Gastroesophageal sphincter (tissue), 4 donors: ENCODE data around the gene TMPRSS5. TPM values are rescaled to one million over a fixed set of nuclear protein-coding genes. Genes with fewer than 3 reads are reported as not detected.
A peak's percentile ranks its signal among the peaks of the same experiment; 100 is the strongest.

Experiments
- ATAC-seq: fragments of 150-250 bp; one replicate; pipeline ENCODE4 v1.9.1; 2016; ENCODE audit warnings: mild to moderate bottlenecking, moderate library complexity
- H3K27ac ChIP-seq, 4 donors: fragments of 200-600 bp; sonication (generic) in 3 of 4; 1 replicate in 3 of 4; 2 replicates in 1 of 4; pipeline ENCODE4 v1.5.1; 2016 to 2019
- H3K27me3 ChIP-seq: fragments of 200-600 bp; sonication (generic); one replicate; pipeline ENCODE4 v1.5.1; 2019
- H3K36me3 ChIP-seq, 2 donors: fragments of 200-600 bp; sonication (generic); one replicate each; pipeline ENCODE4 v1.5.1; 2019; ENCODE audit warnings: control low read depth in 1 of 2
- H3K4me1 ChIP-seq, 3 donors: fragments of 200-600 bp; sonication (generic); 1 replicate in 2 of 3; 2 replicates in 1 of 3; pipeline ENCODE4 v1.5.1; 2016 to 2019; ENCODE audit warnings: control low read depth in 2 of 3
- H3K4me3 ChIP-seq, 2 donors: fragments of 200-600 bp; sonication (generic); one replicate each; pipeline ENCODE4 v1.5.1; 2019; ENCODE audit warnings: mild to moderate bottlenecking in 1 of 2, moderate library complexity in 1 of 2
- H3K9me3 ChIP-seq, 3 donors: fragments of 200-600 bp; sonication (generic); one replicate each; pipeline ENCODE4 v1.5.1; 2017 to 2019; ENCODE audit warnings: control low read depth in 2 of 3
- CTCF ChIP-seq, 4 experiments: fragments of 200-600 bp in 2 of 4; fragments of 450-650 bp in 2 of 4; sonication (generic) in 1 of 4; IDR thresholded peaks; one replicate each; pipeline ENCODE4 v1.5.1; 2017 to 2019; ENCODE audit warnings: antibody characterized with exemption in 4 of 4, mild to moderate bottlenecking in 2 of 4, moderate library complexity in 2 of 4
- EP300 ChIP-seq: sonication (generic); formaldehyde crosslinking; IDR thresholded peaks from one replicate; pipeline ENCODE4 v1.6.1; 2017; ENCODE audit warnings: antibody characterized with exemption, mild to moderate bottlenecking
- POLR2A ChIP-seq, 2 donors: fragments of 450-650 bp; IDR thresholded peaks; one replicate each; pipeline ENCODE4 v1.6.1; 2017; ENCODE audit warnings: antibody characterized with exemption in 2 of 2, mild to moderate bottlenecking in 2 of 2, moderate library complexity in 1 of 2
- POLR2AphosphoS5 ChIP-seq: sonication (generic); formaldehyde crosslinking; IDR thresholded peaks from one replicate; pipeline ENCODE4 v1.6.1; 2017; ENCODE audit warnings: antibody characterized with exemption
- WGBS, 2 donors: methylation state at CpG; one replicate each; pipeline ENCODE4 v1.1.5; 2018; ENCODE audit warnings: low coverage in 1 of 2; 5-methylcytosine and 5-hydroxymethylcytosine counted together
- total RNA-seq, 4 donors: library from RNA; depleted of rRNA; stranded (reverse); fragments of >200 nt; gene quantifications; one replicate each; pipeline ENCODE4 v1.1.0, GENCODE V29; 2016

TMPRSS5 gene
- under 1 TPM in 3 of 4 donors, not detected in 1; 0.40 to 0.85 (median 0.47) TPM for total RNA-seq

- TF ChIP-seq EP300 (no peak), POLR2A (IDR thresholded peaks at IDR 0.05) (no peak), CTCF (IDR thresholded peaks at IDR 0.05) (no peak), POLR2AphosphoS5 (no peak)
- no peak within 1 kb of the TSS for H3K4me3 ChIP-seq
- peak; percentile 51 for ATAC-seq
Observed at GRCh38 chr11:113705871-113706655, at the start of gene TMPRSS5. Gene TMPRSS5, minus strand, starts transcription at chr11:113706308. Its CDS starts 84 bp downstream, at chr11:113706224.

DNA sequence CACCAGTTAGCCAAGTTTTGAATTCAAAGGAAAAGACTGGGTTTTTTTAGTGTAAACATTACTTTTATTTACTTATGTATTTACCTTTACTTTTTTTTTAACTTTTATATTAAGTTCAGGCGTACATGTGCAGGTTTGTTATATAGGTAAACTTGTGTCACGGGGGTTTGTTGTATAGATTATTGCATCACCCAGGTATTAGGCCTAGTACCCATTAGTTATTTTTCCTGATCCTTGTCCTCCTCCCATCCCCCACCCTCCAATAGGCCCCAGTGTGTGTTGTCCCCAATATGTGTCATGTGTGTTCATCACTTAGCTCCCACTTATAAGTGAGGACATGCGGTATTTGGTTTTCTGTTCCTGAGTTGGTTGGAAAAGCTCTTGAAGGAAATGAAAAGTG, 46.8 kb upstream of the TMPRSS5 start:
- no peak for ATAC-seq
- Histone ChIP-seq H3K4me3 (no peak overlapping the region), H3K4me1 (peaks cover 0 to 8% (median 0%) of the 10 kb centered on the region in 3 donors), H3K36me3 (peaks cover 6 to 72% of the 10 kb centered on the region in 2 donors), H3K27me3 (no peaks in the 10 kb centered on the region), H3K9me3 (no peaks in the 10 kb centered on the region), H3K27ac (no peak overlapping the region)
- WGBS, 2 donors, result 100% methylated on average over 2 to 3 of the region's 3 CpGs
- TF ChIP-seq EP300, result no peak
- no peak for TF ChIP-seq POLR2AphosphoS5
- TF ChIP-seq POLR2A (IDR thresholded peaks at IDR 0.05), result no peak
- no peak for TF ChIP-seq CTCF (IDR thresholded peaks at IDR 0.05)

More at GRCh38 chr11:113705871-113706655, at the start of gene TMPRSS5:
- Histone ChIP-seq H3K27me3 (no peaks in the 10 kb centered on the region), H3K4me1 (no peaks in the 10 kb centered on the region), H3K27ac (peak within 1 kb of the TSS in 1 of 4 donors; percentile 37), H3K36me3 (peaks cover 0 to 13% of the 10 kb centered on the region in 2 donors), H3K9me3 (peaks cover 0 to 29% (median 0%) of the 10 kb centered on the region in 3 donors)
- WGBS, 2 donors, result 80 to 90% methylated on average over 1 to 2 of the region's 7 CpGs

- no peaks in the 10 kb centered on the region for H3K27me3 ChIP-seq
- peaks cover 0 to 1% (median 0%) of the 10 kb centered on the region in 3 donors for H3K4me1 ChIP-seq
- TF ChIP-seq EP300, result no peak
- no peak overlapping the region for H3K4me3 ChIP-seq
- no peaks in the 10 kb centered on the region for H3K9me3 ChIP-seq
- 82 to 94% methylated on average over 1 of the region's 1 CpG for WGBS, 2 donors
- peaks cover 8 to 92% of the 10 kb centered on the region in 2 donors for H3K36me3 ChIP-seq
- no peak overlapping the region for H3K27ac ChIP-seq
- no peak for ATAC-seq
Observed at GRCh38 chr11:113736323-113736722, 30.2 kb upstream of the TMPRSS5 start.

DNA sequence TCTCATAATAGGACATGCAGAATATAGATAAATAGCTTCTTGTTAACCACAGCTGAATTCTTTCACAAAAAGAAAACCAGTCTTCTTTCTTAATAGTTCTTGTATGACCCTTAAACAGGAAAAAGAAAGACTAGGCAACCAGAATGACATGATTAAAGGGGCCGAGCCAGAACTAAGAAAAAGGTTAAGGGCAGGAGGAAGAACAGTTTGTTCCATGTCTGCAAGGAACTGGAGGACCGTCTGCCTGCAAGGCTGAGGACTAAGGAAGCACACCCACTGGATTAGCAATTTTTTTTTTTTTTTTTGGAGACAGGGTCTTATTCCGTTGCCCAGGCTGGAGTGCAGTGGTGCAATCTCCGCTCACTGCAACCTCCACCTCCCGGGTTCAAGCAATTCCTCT, 26.0 kb upstream of the TMPRSS5 start:
- ATAC-seq, result no peak
- no peak overlapping the region for H3K27ac ChIP-seq
- H3K27me3 ChIP-seq, result no peaks in the 10 kb centered on the region
- 57 to 86% methylated on average over 1 to 5 of the region's 5 CpGs for WGBS, 2 donors
- H3K36me3 ChIP-seq, result peaks cover 3 to 50% of the 10 kb centered on the region in 2 donors
- H3K4me3 ChIP-seq, result no peak overlapping the region
- TF ChIP-seq POLR2AphosphoS5, result no peak
- TF ChIP-seq POLR2A (IDR thresholded peaks at IDR 0.05), result no peak
- TF ChIP-seq CTCF (IDR thresholded peaks at IDR 0.05), result no peak
- TF ChIP-seq EP300, result no peak
- peaks cover 0 to 9% (median 0%) of the 10 kb centered on the region in 3 donors for H3K4me1 ChIP-seq
- no peaks in the 10 kb centered on the region for H3K9me3 ChIP-seq

GRCh38 chr11:113730887-113731726, 25.0 kb upstream of the TMPRSS5 start:
- no peak for ATAC-seq
- Histone ChIP-seq H3K4me1 (peaks cover 0 to 9% (median 0%) of the 10 kb centered on the region in 3 donors), H3K4me3 (no peak overlapping the region), H3K36me3 (peaks cover 0 to 40% of the 10 kb centered on the region in 2 donors), H3K27me3 (no peaks in the 10 kb centered on the region), H3K27ac (no peak overlapping the region), H3K9me3 (no peaks in the 10 kb centered on the region)
- WGBS, 2 donors, result 10 to 33% methylated on average over 3 to 4 of the region's 4 CpGs
- TF ChIP-seq POLR2A (IDR thresholded peaks at IDR 0.05) (no peak), EP300 (no peak), CTCF (IDR thresholded peaks at IDR 0.05) (peak in 3 of 4 experiments; percentile 34 to 68 (median 37)), POLR2AphosphoS5 (no peak)
